Endothelial cell (in vitro differentiated cells): ENCODE measurements around the gene ERP27. TPM values are rescaled to one million over a fixed set of nuclear protein-coding genes. Genes with fewer than 3 reads are reported as not detected.

ENCODE experiments used
- DNase-seq: peaks from one replicate; pipeline ENCODE4 v3.0.0; 2021; ENCODE audit warnings: low spot score
- H3K27ac Mint-ChIP-seq: one replicate; pipeline ENCODE4 v1.8.0; 2021; ENCODE audit warnings: mixed read lengths, inconsistent platforms; ENCODE audit not compliant: unreplicated experiment
- H3K27me3 Mint-ChIP-seq: one replicate; pipeline ENCODE4 v1.8.0; 2021; ENCODE audit warnings: mild to moderate bottlenecking, moderate library complexity, mixed read lengths, inconsistent platforms; ENCODE audit not compliant: unreplicated experiment
- H3K36me3 Mint-ChIP-seq: one replicate; pipeline ENCODE4 v1.8.0; 2021; ENCODE audit warnings: mild to moderate bottlenecking, low read depth, mixed read lengths, inconsistent platforms; ENCODE audit not compliant: unreplicated experiment
- H3K4me1 Mint-ChIP-seq: one replicate; pipeline ENCODE4 v1.8.0; 2021; ENCODE audit warnings: mild to moderate bottlenecking, mixed read lengths, inconsistent platforms; ENCODE audit not compliant: unreplicated experiment
- H3K4me3 Mint-ChIP-seq: one replicate; pipeline ENCODE4 v1.8.0; 2021; ENCODE audit warnings: mild to moderate bottlenecking, mixed read lengths, inconsistent platforms; ENCODE audit not compliant: unreplicated experiment
- H3K9me3 Mint-ChIP-seq: one replicate; pipeline ENCODE4 v1.8.0; 2021; ENCODE audit warnings: mixed read lengths, inconsistent platforms; ENCODE audit not compliant: unreplicated experiment
- CTCF ChIP-seq: fragments of 200-600 bp; sonication (generic); IDR thresholded peaks from one replicate; pipeline ENCODE4 v1.5.0; 2021; ENCODE audit warnings: antibody characterized with exemption; ENCODE audit not compliant: unreplicated experiment
- total RNA-seq: library from RNA; stranded (reverse); fragmentation: NEBNext Ultra II Directional; extraction: Animal tissue kit (Norgen Biotek cat#: 25700); gene quantifications from one replicate; pipeline ENCODE4 v1.2.1, GENCODE V29; 2021; ENCODE audit not compliant: unreplicated experiment

Gene ERP27
- total RNA-seq, 1 donor from 2014 or later = 0.46 TPM

GRCh38 chr12:14871886-14872285 is 66.5 kb downstream of the ERP27 start:
- Mint-ChIP-seq H3K9me3 (no peaks in the 10 kb centered on the region), H3K27me3 (no peaks in the 10 kb centered on the region), H3K36me3 (peaks cover 5% of the 10 kb centered on the region), H3K27ac (no peak overlapping the region), H3K4me1 (peaks cover 17% of the 10 kb centered on the region), H3K4me3 (no peak overlapping the region)
- no peak for DNase-seq
- TF ChIP-seq CTCF = no peak

- Mint-ChIP-seq H3K36me3 (peaks cover 5% of the 10 kb centered on the region), H3K27me3 (no peaks in the 10 kb centered on the region), H3K9me3 (peaks cover under 1% of the 10 kb centered on the region), H3K4me1 (peaks cover 17% of the 10 kb centered on the region), H3K4me3 (no peak overlapping the region), H3K27ac (no peak overlapping the region)
- no peak for DNase-seq
- no peak for TF ChIP-seq CTCF
These were observed 67.1 kb downstream of the ERP27 start for GRCh38 chr12:14871247-14871646.

DNA sequence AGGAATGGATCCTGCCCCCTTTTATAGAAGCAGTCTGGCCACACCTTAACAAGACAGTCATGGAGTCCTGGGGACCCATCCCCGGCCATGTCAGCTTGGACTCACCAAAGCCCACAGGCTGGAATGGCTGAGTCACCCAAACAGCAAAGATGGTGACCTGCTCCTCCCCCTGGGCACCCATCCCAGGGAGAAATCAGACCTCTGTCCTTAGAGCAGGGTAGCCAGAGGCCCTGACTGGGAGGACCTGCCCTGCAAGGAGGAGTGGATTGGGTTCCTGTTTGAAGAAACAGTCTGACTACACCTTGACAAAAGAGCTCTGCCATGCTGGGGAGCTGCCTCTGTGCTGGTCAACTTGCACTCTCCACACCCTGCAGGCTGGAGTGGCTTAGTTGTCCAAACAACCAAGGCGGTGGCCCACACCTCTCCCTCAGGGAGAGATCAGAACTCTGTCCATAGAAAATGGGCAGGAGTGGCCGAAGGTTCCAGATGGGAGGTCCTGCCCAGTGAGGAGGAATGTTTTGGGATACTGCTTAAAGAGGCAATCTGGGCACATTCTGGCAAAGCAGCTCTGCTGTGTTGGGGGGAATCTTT is 69.3 kb downstream of the ERP27 start:
- Mint-ChIP-seq H3K27ac (no peak overlapping the region), H3K36me3 (peaks cover 5% of the 10 kb centered on the region), H3K27me3 (no peaks in the 10 kb centered on the region), H3K4me3 (no peak overlapping the region), H3K4me1 (peaks cover 17% of the 10 kb centered on the region), H3K9me3 (peaks cover 4% of the 10 kb centered on the region)
- no peak for DNase-seq
- no peak for TF ChIP-seq CTCF

Other genes with a start within 250 kb of the ERP27 start
- 0.36 TPM for gene GUCY2C, start 241.9 kb downstream of the ERP27 start, total RNA-seq
- gene WBP11, start 135.1 kb downstream of the ERP27 start, total RNA-seq = 64.6 TPM
- gene C12orf60, start 134.9 kb downstream of the ERP27 start, total RNA-seq = 1.8 TPM
- 0.13 TPM for gene SMCO3, start 124.4 kb downstream of the ERP27 start, total RNA-seq
- 3.5 TPM for gene ART4, start 95.0 kb downstream of the ERP27 start, total RNA-seq
- gene MGP, start 52.7 kb downstream of the ERP27 start, total RNA-seq = 0.26 TPM
- gene ARHGDIB, start 23.1 kb upstream of the ERP27 start, total RNA-seq = 217 TPM
- not detected for gene PDE6H, start 34.5 kb upstream of the ERP27 start, total RNA-seq